DMS153 treated with DMSO at 0.1 percent for 48 hours (cell line): Measurements from ENCODE around the gene ADGRV1.
"Not testable (repeated sequence)": the region's sequence is repeated elsewhere in the genome, so short reads cannot be mapped to it uniquely, and the experiment has no call there.

ENCODE experiments used
- DNase-seq: peaks from one replicate; lab custom pipeline; 2025; ENCODE audit not compliant: unreplicated experiment; lab: John Stamatoyannopoulos, UW

ADGRV1 gene

DNA sequence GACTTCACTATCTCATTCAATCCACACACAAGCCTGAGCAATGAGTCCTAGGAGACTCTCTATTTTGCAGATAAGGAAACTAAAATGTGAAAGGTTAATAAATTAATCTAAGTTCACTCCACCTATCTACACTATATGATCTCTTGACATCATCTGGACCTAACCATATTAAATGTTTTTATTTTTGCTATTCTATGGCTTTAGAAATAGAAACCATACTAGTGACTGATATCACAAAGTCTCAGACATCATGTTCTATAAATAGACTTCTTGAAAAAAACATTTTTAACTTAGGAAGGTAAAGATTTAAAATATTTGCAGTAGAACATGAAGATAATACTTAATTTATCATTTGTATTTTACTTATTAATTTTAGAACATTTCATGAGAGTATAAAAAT, 9.4 kb upstream of the ADGRV1 start:
- DNase-seq, result no peak

DNA sequence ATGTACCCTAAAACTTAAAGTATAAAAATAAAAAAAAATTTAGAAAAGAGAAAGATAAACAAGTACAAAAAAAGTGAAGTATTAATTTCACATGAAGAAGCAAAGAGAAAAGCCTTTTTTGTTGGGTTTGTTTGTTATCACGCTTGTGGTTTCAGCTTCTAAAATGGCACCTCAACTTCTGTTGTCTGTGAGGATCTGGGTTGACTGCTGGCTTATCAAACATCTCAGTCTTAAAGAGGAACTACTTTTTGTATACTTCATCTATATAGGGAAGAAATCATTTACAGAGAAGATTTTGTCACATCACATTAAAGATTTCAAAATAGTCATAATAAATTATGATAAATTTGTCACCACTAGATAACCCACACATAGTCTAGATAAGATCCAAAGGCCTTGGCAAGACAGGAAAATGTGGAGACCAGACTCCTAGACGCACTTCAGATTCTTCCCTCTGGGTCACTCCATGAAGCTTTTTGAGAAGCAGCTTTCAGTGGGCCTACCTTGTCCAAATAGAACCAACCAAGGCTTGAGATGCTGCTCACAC, 8.8 kb upstream of the ADGRV1 start:
- DNase-seq, result no peak

DNA sequence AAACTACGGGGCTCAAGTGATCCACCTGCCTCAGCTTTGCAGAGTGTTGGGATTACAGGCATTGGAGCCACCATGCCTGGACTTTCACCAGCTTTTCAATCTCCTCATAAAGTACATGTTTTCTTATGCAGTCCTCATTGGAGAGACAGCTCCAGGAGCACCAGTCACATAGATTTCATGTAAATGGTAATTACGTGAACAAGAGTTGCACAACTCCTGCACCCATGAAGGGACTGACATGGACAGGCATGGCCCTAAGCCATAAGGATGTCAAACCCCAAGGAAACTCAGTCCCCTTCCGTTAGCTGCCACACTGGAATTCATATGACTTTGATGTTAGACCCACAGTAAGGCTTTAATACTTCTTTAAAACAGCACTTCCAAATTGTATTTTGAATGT, 7.6 kb upstream of the ADGRV1 start:
- DNase-seq, result no peak

DNA sequence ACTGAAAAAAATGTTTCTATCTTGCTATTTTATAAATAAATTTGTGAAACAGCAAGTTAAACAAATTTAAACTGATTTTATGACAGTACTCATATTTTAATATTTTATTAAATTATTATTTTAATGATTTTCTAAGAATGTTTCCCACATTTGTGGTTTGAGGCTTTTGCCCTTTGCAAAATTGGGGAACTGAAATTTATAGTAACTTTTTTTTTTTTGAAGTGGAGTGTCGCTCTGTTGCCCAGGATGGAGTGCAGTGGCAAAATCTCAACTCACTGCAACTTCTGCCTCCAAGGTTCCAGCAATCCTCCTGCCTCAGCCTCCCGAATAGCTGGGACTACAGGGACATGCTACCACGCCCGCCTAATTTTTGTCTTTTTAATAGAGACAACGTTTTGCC, 7.2 kb upstream of the ADGRV1 start:
- DNase-seq, result no peak

DNA sequence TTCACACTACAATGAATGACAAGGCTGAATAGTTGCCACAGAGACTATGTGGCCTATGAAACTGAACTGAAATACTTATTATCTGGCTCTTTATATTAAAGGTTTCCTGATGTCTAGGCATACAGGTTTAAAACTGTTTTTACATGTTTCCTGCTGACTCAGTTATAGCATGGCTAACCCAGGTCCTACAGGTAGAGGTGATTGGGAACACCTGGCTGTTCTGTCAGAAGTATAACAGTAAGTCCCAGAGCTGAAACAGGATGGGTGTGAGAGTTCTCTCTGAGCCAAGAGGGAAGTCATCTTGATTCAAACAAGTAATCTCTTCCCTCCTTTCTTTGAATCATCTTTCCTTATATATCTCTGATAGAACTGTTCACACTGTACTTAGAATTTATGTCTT, 4.9 kb upstream of the ADGRV1 start:
- no peak for DNase-seq

DNA sequence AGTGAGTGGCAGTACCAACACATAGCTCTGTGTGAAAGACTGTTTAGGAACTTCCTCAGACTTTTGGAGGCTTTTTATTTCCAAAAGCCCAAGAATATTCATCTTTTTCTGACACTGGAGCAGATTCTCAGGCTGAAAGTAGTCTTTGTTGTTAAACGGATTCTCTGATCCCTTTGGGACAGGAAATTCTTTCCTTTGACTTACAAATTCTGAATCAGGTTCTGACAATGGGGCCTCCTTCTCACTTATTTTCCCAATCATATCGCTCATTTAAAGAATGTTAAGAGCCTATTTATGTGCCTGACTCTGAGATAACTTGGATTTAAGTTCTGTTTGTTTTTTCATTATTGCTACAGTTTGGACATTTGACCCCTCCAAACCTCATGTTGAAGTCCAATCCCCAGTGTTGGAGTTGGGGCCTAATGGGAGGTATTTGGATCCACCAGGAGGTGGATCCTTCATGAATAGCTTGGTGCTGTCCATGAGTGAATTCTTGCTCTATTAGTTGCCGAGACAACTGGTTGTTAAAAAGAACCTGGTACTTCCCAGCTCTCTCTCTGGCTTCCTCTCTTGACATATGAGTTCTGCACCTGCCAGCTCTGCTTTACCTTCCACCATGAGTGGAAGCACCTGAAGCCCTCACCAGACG, 4.1 kb upstream of the ADGRV1 start:
- DNase-seq, result no peak

DNA sequence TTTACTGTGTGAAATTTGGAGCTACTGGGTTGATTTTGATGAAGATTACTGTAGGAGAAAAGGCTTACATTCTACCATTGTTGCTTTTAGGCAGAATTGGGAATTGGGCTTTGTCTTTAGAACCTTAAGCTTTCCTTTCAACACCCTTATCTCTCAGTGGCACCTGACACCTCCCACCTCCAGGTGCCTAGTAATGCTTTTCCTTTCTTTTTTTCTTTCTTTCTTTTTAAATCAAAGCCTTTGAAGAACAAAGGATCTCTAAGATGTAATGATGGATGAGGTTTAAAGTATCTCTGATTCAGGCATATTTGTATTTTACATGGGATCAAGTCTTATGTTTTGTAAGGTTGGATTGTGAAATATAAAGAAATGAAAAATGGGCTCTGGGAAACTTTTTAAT, 2.9 kb upstream of the ADGRV1 start:
- no peak for DNase-seq

DNA sequence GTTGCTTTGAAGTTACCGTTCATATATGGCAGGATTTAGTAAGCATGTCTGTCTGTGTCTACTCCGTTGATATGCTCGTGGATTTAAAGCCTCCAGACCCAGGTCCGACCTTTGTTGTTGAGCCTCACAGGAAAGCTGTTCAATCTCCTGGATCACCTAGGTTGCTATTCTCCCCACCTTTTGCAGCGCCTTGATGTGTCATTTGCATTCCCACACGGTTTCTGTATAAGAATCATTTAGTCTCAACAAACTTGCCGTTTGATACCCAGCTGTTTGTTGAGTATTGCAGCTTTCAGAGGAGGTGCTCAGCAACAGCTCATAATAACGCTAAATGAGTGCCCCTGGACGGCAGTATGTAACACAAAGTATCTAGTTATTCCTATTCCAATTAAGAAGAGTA, 1.2 kb upstream of the ADGRV1 start:
- no peak for DNase-seq

DNA sequence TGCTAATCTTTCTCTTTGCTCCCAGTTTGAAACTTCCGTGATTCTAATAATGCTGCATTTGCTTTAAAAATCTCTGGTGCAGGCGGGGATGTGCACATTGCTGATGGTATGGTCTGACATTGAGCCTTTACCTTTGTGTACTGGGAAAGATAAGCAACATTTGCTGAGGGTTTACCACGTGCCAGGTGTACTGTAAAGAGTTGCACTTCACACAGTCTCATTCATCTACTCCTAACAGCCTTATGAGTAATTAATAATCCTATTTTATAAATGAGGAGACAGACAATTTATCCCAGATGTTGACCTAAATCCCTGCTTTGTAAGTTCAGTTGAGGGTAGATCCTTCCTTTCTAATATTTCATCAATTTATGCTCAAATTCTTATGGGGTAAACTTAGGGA, 726 bp upstream of the ADGRV1 start:
- DNase-seq, result no peak

DNA sequence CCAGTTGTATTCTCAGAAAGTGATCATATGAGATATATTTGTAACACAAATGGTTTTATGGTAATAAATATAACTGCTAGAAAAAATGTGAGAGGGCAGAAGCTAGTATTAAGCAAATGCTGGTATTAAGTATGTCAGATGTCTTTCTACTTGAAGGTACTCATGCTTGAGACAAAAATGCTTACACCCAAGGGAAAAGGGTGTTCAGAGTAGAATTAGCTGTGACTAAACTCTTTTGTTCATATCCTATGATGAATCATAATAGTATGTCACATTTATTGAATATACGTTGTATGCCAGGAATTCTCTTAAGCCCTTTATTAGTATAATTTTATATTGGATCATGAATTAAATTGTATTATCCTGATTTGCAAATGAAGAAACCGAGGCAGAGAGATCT, 2.2 kb downstream of the ADGRV1 start:
- no peak for DNase-seq

DNA sequence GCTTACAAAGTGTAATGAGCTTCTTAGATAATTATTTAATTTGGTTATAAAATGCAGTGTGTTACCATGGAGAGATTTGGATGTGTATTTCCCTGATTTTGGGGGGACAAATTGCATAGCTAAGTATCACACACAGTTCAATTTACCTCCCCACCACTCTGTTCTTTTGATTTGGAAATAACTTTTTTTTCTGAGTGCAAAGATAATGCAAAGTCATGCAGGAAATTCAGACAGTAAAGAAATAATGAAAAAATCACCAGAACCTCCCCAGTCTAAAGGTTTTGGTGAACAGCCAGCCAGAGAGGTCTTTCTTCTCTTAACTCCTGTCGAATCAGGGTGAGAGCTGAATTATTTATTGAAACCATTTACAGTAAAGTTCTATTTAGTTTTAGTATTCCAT, 3.2 kb downstream of the ADGRV1 start:
- DNase-seq, result no peak

DNA sequence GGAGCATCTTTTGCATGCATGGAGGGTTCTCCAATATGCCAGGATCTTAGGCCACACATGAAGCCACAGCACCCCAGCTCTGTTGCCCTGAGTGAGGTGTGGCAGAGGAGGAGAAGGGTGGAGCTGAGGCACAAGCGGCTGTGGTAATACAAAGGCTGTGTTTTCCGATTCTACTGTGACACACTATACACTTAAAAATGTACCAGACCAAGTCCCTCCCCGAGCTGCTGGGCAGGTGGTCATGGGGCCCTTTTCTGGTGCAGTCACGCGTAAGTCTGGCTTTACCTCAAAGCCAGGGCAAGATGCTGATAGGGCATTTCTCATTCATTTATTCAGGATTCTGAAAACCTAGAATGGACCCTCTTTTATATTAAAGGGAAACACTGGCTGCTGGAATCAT, 3.7 kb downstream of the ADGRV1 start:
- DNase-seq, result no peak

DNA sequence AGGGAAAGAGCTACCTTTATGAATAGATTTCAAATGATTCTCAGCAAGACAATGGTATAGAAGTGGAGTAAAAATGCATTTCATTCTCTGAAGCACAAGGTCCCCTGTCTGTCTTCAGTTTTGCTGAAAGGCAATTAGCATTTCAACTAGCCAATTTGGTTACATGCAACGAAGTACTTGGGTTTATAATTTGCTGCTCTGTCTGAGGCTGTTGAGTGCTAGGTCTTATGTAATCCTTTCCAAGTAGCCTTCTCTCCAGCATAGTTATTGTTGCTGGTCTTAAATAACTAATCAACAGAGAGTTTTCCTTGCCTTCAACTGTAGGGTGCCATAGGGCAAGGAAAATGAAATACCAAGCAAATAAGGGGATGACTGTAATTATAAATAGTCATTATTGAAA, 4.5 kb downstream of the ADGRV1 start:
- DNase-seq, result no peak

DNA sequence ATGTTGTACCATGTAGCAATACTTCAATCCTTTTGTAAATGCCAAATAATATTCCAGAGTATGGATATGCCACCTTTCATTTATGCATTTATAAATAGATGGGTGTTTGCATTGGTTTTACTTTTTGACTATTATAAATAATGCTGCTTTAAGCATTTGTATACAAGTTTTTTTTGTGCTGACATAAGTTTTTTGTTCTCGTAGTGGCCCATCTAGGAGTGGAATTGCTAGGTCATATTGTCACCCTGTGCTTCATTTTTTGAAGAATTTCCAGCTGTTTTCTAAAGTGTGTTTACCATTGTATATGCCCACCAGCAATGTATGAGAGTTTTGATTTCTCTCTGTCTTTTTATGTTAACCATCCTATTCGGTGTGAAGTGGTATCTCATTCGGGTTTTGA, 6.9 kb downstream of the ADGRV1 start:
- DNase-seq, result no peak

DNA sequence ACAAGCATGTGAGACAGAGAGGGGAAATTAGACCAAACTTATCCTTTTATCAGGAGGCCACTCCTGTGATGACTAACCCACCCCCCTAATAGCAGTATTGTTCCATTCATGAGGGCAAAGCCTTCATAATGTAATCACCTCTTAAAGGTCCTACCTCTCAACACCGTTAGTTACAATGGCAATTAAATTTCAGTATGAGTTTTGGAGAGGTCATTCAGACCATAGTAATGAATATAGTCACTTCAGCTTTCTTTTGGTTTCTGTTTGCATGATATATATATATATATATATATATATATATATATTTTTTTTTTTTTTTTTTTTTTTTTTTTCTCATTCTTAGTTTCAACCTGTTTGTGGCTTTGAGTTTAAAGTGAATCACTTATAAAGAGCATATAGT, 10.5 kb downstream of the ADGRV1 start:
- no peak for DNase-seq

DNA sequence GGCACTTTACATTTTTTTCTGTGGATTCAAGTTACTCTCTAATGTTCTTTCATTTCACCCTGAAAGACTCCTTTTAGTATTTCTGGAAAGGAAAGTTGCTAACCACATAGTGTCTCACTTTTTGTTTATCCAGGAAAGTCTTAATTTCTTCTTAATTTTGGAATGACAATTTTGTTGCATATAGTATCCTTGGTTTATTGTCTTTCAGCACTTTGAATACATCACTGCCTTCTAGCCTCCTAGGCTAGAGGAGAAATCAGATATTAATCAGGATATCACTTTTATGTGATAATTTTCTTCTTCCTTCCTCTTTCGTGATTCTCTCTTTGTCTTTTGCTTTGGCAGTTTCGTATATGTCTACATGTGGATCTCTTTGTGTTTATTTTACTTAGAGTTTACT, 11.4 kb downstream of the ADGRV1 start:
- no peak for DNase-seq

DNA sequence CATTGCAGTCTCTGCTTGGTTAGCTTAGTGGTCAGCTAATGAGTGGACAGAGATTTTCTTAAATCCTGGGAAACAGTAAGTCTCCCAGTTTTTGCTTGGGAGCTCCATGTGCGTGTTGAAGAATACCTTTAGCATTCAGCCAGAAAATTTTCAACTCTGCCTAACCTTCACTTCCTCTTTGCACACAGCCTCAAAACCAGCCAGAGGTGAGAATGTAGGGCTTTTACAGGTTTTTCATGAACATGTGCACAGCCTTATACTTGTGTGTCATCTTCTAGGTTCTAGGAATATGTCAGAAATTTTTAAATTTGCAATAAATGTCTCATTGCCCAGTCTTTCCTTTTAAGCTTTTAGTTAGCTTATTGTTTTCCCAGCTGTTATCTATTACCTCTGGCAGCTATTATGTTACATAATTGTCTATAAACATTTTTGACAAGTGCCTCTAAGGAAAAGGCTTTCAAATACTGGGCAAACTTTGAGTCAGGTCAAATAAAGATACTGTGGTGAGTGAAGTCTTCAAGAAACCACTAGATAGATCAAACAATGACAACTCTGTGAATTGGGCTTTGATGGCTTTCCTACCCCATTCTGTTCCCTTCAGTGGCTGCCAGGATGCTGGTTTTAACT, 12.7 kb downstream of the ADGRV1 start:
- no peak for DNase-seq

DNA sequence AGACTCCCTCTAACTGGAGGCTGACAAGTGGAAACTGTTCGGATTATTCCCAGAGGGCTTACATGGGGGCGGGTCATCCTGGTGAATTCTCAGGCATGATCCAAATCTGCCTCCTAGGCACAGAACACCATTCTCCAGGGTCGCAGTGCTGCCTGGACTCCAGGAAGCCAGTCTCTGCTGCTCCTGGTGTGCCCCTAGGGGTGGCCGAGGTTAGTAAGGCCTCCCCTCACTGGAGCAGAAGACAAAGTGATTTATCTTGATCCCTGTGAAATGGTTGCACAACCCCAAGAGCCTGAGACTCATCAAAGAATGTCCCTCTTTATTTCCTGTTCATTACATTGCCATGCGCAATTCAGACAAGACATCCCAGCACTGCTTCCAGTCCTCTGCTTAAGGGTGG, 17.1 kb downstream of the ADGRV1 start:
- DNase-seq, result no peak

DNA sequence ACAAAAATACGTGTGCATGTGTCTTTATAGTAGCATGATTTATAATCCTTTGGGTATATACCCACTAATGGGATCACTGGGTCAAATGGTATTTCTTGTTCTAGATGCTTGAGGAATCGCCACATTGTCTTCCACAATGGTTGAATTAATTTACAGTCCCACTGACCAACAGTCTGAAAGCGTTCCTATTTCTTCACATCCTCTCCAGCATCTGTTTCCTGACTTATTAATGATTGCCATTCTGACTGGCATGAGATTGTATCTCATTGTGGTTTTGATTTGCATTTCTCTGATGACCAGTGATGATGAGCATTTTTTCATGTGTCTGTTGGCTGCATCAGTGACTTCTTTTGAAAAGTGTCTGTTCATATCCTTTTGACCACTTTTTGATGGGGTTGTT, 18.0 kb downstream of the ADGRV1 start:
- not testable (repeated sequence) for DNase-seq

DNA sequence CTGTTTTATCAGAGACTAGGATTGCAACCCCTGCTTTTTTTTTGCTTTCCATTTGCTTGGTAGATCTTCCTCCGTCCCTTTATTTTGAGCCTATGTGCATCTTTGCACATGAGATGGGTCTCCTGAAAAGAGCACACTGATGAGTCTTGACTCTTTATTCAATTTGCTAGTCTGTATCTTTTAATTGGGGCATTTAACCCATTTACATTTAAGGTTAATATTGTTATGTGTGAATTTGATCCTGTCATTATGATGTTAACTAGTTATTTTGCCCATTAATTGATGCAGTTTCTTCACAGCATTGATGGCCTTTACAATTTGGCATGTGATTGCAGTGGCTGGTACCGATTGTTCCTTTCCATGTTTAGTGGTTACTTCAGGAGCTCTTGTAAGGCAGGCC, 21.3 kb downstream of the ADGRV1 start:
- DNase-seq, result not testable (repeated sequence)

DNA sequence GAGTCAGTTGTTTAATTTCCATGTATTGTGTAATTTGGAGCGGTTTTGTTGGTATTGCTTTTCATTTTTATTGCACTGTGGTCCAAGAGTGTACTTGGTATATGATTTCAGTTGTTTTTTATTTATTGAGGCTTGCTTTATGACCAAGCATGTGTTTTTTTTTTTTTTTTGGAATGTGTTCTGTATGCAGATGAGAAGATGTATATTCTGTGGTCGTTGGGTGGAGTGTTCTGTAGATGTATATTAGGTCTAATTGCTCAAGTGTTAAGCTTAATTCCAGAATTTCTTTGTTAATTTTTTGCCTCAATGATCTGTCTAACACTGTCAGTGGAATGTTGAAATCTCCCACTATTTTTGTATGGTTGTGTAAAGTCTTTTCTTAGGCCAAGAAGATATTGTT, 23.4 kb downstream of the ADGRV1 start:
- DNase-seq, result no peak

DNA sequence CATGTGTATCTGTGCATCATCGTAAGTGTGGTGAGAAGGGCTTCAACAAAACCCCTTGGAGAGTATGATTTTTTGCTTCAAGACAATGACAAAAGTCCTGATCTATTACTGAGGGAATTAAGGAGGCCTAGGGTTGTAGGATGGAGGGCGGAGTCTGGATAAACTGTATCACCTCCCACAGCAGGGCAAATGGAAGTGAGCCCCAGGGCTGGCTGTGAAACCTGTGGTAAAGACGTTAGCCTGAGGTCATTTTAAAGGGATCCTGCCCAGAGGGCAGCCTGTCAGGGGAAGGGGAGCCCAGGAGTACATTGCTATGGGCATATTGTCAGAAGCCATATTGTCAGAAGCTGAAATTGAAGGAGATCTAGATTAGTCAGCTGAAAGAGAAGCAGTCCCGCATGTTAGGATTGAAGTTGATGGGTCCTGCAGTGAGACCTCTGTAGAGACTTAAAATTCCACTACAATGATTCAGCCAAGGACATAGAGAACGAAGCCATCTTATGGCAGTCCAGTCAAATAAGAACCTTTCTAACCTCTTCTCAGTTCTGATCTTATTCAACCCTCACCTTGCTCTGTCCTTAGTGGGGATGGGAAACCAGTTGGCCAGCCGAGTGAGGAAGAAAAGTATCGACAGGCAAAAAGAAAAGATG, 26.9 kb downstream of the ADGRV1 start:
- no peak for DNase-seq

DNA sequence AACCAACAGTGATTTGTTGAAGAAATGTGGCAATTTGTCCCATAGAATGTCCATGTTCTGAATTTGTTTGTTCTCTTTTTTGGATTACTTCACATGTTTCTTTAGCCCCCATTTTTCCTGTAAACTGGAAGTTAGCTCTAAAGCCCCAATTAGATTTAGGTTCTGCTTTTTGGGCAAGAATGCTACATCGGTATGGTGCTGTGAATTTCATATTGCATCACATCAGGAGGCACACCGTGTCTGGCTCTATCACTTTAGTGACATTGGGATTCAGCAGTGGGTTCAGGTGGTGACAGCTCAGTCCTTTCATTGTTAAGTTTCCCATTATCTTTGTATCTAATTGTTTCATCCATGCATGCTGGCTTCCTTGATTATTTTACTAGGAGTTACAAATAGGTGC, 27.9 kb downstream of the ADGRV1 start:
- no peak for DNase-seq
